K562 (cell line): ENCODE measurements around the gene ARSI. TPM values are rescaled to one million over a fixed set of nuclear protein-coding genes. Genes with fewer than 3 reads are reported as not detected.

Source experiments
- ATAC-seq: fragments of 200-7000 bp; cut with Tn5 transposase; 3 replicates; pipeline ENCODE4 v1.9.1; 2020; ENCODE audit warnings: moderate library complexity
- BruUV-seq: library from RNA; stranded (reverse); fragments of 400-500 nt; replicated peaks from 2 replicates; lab custom pipeline; 2021; lab: Mats Ljungman, UMichigan
- CTCF ChIA-PET: fragments of 300-600 bp; formaldehyde crosslinking; extraction: SDS; loops from one replicate; lab custom pipeline; 2021; ENCODE audit warnings: low intra/inter-chr PET ratio; lab: Yijun Ruan, JAX
- POLR2A ChIA-PET: fragments of 300-600, 350-650 bp; sonication (Branson Sonifier 250); formaldehyde crosslinking; extraction: SDS; loops from one replicate; lab custom pipeline; 2021; ENCODE audit warnings: antibody characterized with exemption, inconsistent platforms; lab: Yijun Ruan, JAX
- DNase-seq, 4 experiments: peaks; one replicate each; pipeline versions ENCODE4 v3.0.0 to v3.0.0-alpha.2; 2011 to 2018; ENCODE audit warnings: low spot score in 3 of 4, mixed read lengths in 3 of 4; ENCODE audit errors: extremely low read depth in 1 of 4
- FAIRE-seq: peaks from 2 replicates; lab custom pipeline; 2011; peaks lifted over from hg19 to GRCh38; lab: Jason Lieb, UNC
- H2AFZ ChIP-seq: 2 replicates; pipeline ENCODE4 v1.6.0; 2011; ENCODE audit warnings: low read depth, low read length, control low read depth, inconsistent platforms
- H3K27ac ChIP-seq: fragments of 200-600 bp; 3 replicates; pipeline ENCODE4 v1.8.0; 2011; ENCODE audit warnings: low read depth, mild to moderate bottlenecking, control low read depth, inconsistent platforms, low read length, moderate library complexity, mixed read lengths; ENCODE audit errors: extremely low read depth
- H3K27me3 ChIP-seq, 2 experiments: fragments of 300-600 bp in 1 of 2; 2 replicates in 1 of 2; 3 replicates in 1 of 2; pipeline versions ENCODE4 v1.6.0 to v1.8.0; 2011; ENCODE audit warnings: inconsistent platforms in 2 of 2, low read length in 2 of 2, mild to moderate bottlenecking in 1 of 2, mixed read lengths in 1 of 2, moderate library complexity in 1 of 2; ENCODE audit not compliant: control insufficient read depth in 2 of 2, insufficient read depth in 2 of 2
- H3K36me3 ChIP-seq: fragments of 300-600 bp; 3 replicates; pipeline ENCODE4 v1.8.0; 2011; ENCODE audit warnings: mild to moderate bottlenecking, low read length, inconsistent platforms; ENCODE audit not compliant: control insufficient read depth, insufficient read depth
- H3K4me1 ChIP-seq, 2 experiments: fragments of 200-600 bp in 1 of 2; replicated peaks in 1 of 2; 2 replicates in 1 of 2; 3 replicates in 1 of 2; pipeline versions ENCODE4 v1.5.1 to v1.8.0; 2011; ENCODE audit warnings: inconsistent platforms in 2 of 2, low read length in 2 of 2, mild to moderate bottlenecking in 1 of 2, mixed read lengths in 1 of 2, moderate library complexity in 1 of 2; ENCODE audit not compliant: control insufficient read depth in 2 of 2, insufficient read depth in 2 of 2
- H3K4me2 ChIP-seq: 2 replicates; pipeline ENCODE4 v1.6.1; 2011; ENCODE audit warnings: low read length, control low read depth, inconsistent platforms, mixed read lengths; ENCODE audit not compliant: insufficient read depth
- H3K4me3 ChIP-seq: fragments of 200-600 bp; sonication (generic), shearing (Covaris generic); 2 replicates; pipeline ENCODE4 v1.5.1; 2016; ENCODE audit warnings: control low read depth, inconsistent platforms
- H3K79me2 ChIP-seq: fragments of 200-600 bp; 3 replicates; pipeline ENCODE4 v1.8.0; 2011; ENCODE audit warnings: low read length, inconsistent platforms; ENCODE audit not compliant: control insufficient read depth, insufficient read depth
- H3K9ac ChIP-seq, 2 experiments: 2 replicates each; pipeline versions ENCODE4 v1.6.0 to v1.6.1; 2011; ENCODE audit warnings: low read depth in 2 of 2, low read length in 2 of 2, control low read depth in 1 of 2, inconsistent platforms in 1 of 2, mild to moderate bottlenecking in 1 of 2, mixed read lengths in 1 of 2; ENCODE audit not compliant: insufficient read depth in 1 of 2
- H3K9me1 ChIP-seq: one replicate; pipeline ENCODE4 v1.6.0; 2011; ENCODE audit warnings: inconsistent platforms, mild to moderate bottlenecking, low read length, moderate library complexity; ENCODE audit not compliant: control insufficient read depth, insufficient read depth
- H3K9me3 ChIP-seq: replicated peaks from 2 replicates; pipeline ENCODE4 v1.5.1; 2011; ENCODE audit warnings: low read depth, low read length, inconsistent platforms; ENCODE audit not compliant: control insufficient read depth, insufficient read depth
- H4K20me1 ChIP-seq: replicated peaks from 2 replicates; pipeline ENCODE4 v1.6.1; 2011; ENCODE audit warnings: low read length, inconsistent platforms, mixed read lengths; ENCODE audit not compliant: control insufficient read depth, insufficient read depth
- ATF6 ChIP-seq: sonication (generic); formaldehyde crosslinking; IDR thresholded peaks from 2 replicates; pipeline ENCODE4 v1.4.0; 2020; ENCODE audit warnings: mild to moderate bottlenecking, missing genetic modification reagents
- CEBPG ChIP-seq, 3 experiments: fragments of 200-800 bp in 1 of 3; sonication (Bioruptor generic) in 1 of 3; sonication (generic) in 1 of 3; formaldehyde crosslinking in 1 of 3; IDR thresholded peaks in 2 of 3; conservative IDR thresholded peaks in 1 of 3; 2 replicates each; pipeline versions ENCODE4 v1.6.1 to v1.8.0; 2016 to 2022; ENCODE audit warnings: missing compliant biosample characterization in 2 of 3, missing genetic modification characterization in 2 of 3, mild to moderate bottlenecking in 1 of 3, missing genetic modification reagents in 1 of 3
- CHD1 ChIP-seq: fragments of 200-600 bp; sonication (generic); IDR thresholded peaks from one replicate; pipeline ENCODE4 v1.6.1; 2012; ENCODE audit warnings: mild to moderate bottlenecking, moderate library complexity, low read length, inconsistent platforms
- DNMT1 ChIP-seq: fragments of 450-650 bp; IDR thresholded peaks from 2 replicates; pipeline ENCODE4 v1.6.1; 2016; ENCODE audit warnings: antibody characterized with exemption, mild to moderate bottlenecking
- RBBP5 ChIP-seq: fragments of 200-600 bp; sonication (generic); IDR thresholded peaks from 2 replicates; pipeline ENCODE4 v1.6.1; 2012; ENCODE audit warnings: borderline replicate concordance, mild to moderate bottlenecking, low read length, control low read depth, inconsistent platforms; ENCODE audit not compliant: insufficient read depth, poor library complexity, severe bottlenecking
- WGBS: fragments of 100-300 bp; shearing (Covaris generic); methylation state at CpG from one replicate; pipeline ENCODE4 v1.1.6; 2016; ENCODE audit warnings: low coverage, mixed read lengths; ENCODE audit not compliant: insufficient coverage; ENCODE audit errors: missing lambda C conversion rate; 5-methylcytosine and 5-hydroxymethylcytosine counted together
- in situ Hi-C: fragments of 300-500 bp; cut with MboI; formaldehyde crosslinking; loops from 4 replicates; pipeline ENCODE4 v1.15.0; 2018; ENCODE audit warnings: inconsistent platforms, mixed read lengths
- intact Hi-C: fragments of 100-400 bp; cut with micrococcal nuclease; formaldehyde crosslinking; loops from 2 replicates; pipeline ENCODE4 v1.14.2; 2022
- polyA plus RNA-seq, 8 experiments: library from polyadenylated mRNA; depleted of rRNA in 4 of 8; stranded (reverse) in 5 of 8; unstranded in 3 of 8; fragments of >200 nt; fragmentation: Nextera tagmentation in 2 of 8; fragmentation: Illumina TruSeq in 1 of 8; extraction: Ambion mirVana in 2 of 8; extraction: Trizol in 1 of 8; gene quantifications; 2 replicates each; pipeline versions ENCODE4 v1.2.1 to v1.2.3, GENCODE V29; 2011 to 2014; ENCODE audit warnings: inconsistent platforms in 1 of 8, missing spikeins in 1 of 8
- total RNA-seq, 7 experiments: library from RNA; depleted of rRNA in 6 of 7; stranded (reverse); fragments of >200 nt in 6 of 7; fragmentation: Illumina TruSeq in 2 of 7; extraction: Trizol in 2 of 7; gene quantifications; 2 replicates each; pipeline versions ENCODE4 v1.2.1 to v1.2.3, GENCODE V29; 2011 to 2021; ENCODE audit warnings: low replicate concordance in 1 of 7

Gene ARSI
- total and polyA plus RNA-seq, 9 of the 15 experiments (the other 6 are each of a cell fraction or from before 2014, with no cell fraction given), result 0.04 to 0.07 TPM; not detected in 7

GRCh38 chr5:150306775-150307174 is 4.1 kb upstream of the ARSI start (continued):
- TF ChIP-seq RBBP5 (no peak), DNMT1 (no peak), ATF6 (CRISPR knock-in tag) (no peak)

DNA sequence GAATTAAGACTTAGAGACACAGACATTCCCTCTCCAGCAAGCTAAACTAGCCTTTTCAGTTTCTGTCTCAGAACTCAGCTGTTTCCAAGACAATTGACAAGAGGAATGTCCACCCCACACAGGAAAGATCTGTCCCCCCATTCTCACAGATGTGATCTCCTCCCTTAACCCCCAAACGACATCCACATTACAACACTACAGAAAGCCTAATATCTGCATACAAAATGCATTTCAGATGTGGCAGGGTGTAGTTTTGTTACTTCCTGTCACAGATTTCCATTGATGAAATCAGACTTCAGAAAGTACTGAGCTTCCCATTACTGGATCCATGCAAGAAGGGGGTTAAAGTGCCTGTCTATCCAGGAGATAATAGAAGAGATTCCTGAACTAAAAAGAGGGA is 2.9 kb upstream of the ARSI start:
- 0% methylated on average over 1 of the region's 1 CpG for WGBS
- Histone ChIP-seq H4K20me1 (no peaks in the 10 kb centered on the region; the same call in 1 of the 2 replicates), H2AFZ (no peak overlapping the region), H3K9ac (no peak overlapping the region), H3K36me3 (no peaks in the 10 kb centered on the region), H3K9me3 (no peaks in the 10 kb centered on the region), H3K27ac (no peak overlapping the region), H3K9me1 (no peaks in the 10 kb centered on the region)
- ChIA-PET POLR2A (no interaction called here), CTCF (no interaction called here)
- no TSS peak for BruUV-seq
- FAIRE-seq, result no peak
- intact Hi-C loops, result no loop called here
- TF ChIP-seq CHD1, result no peak
- no peak for TF ChIP-seq CEBPG (CRISPR knock-in tag; IDR thresholded peaks at IDR 0.05)
- TF ChIP-seq CEBPG (tag; conservative IDR thresholded peaks at IDR 0.05 in 1 of 2, IDR thresholded peaks at IDR 0.05 in 1 of 2), result peak in 1 of 2 experiments; percentile 33; a peak in 1 of 4 replicates
- TF ChIP-seq, all 486 proteins: peak for 1
- Histone ChIP-seq H3K4me2 (no peak overlapping the region), H3K79me2 (no peaks in the 10 kb centered on the region), H3K27me3 (peaks cover 19 to 50% of the 10 kb centered on the region in 2 experiments), H3K4me1 (peaks cover 0 to 10% of the 10 kb centered on the region in 2 experiments; a peak in 1 of 5 replicates), H3K4me3 (no peak overlapping the region)
- DNase-seq, result no peak
- in situ Hi-C loops, result no loop called here
- no peak for ATAC-seq
